Kidney capillary endothelial cell (primary cell): Measurements from ENCODE around the gene SFRP5.

Source experiments
- DNase-seq: peaks from one replicate; pipeline ENCODE4 v3.0.0-alpha.2; 2018; ENCODE audit warnings: low spot score

The SFRP5 gene

GRCh38 chr10:97736403-97736901 is 35.3 kb downstream of the SFRP5 start:
- no peak for DNase-seq

GRCh38 chr10:97734021-97734420 is 37.8 kb downstream of the SFRP5 start:
- no peak for DNase-seq

- no peak for DNase-seq
Measured at GRCh38 chr10:97733256-97733655, 38.5 kb downstream of the SFRP5 start.

GRCh38 chr10:97732052-97732359 is 39.8 kb downstream of the SFRP5 start:
- no peak for DNase-seq

- peak; percentile 68 for DNase-seq
Measured at GRCh38 chr10:97731346-97732051, 40.3 kb downstream of the SFRP5 start.

GRCh38 chr10:97729014-97729413 is 42.8 kb downstream of the SFRP5 start:
- no peak for DNase-seq

GRCh38 chr10:97726636-97727178 is 45.1 kb downstream of the SFRP5 start:
- DNase-seq: peak; percentile 77

- DNase-seq: no peak
Measured at GRCh38 chr10:97724341-97724941, 47.4 kb downstream of the SFRP5 start.

- no peak for DNase-seq
Measured at GRCh38 chr10:97723001-97723400, 48.8 kb downstream of the SFRP5 start.

- no peak for DNase-seq
Measured at GRCh38 chr10:97721871-97722780, 49.7 kb downstream of the SFRP5 start.

GRCh38 chr10:97719602-97720001 is 52.2 kb downstream of the SFRP5 start:
- no peak for DNase-seq

- DNase-seq: no peak
Measured at GRCh38 chr10:97718659-97719142, 53.1 kb downstream of the SFRP5 start.

- DNase-seq: no peak
Measured at GRCh38 chr10:97718178-97718577, 53.6 kb downstream of the SFRP5 start.

GRCh38 chr10:97717627-97718026 is 54.2 kb downstream of the SFRP5 start:
- DNase-seq: no peak
